GM23338 (cell line): ENCODE data around the gene ABHD15.

Experiments used
- CREB1 ChIP-seq: fragments of 250-450 bp; sonication (Bioruptor Pico); IDR thresholded peaks from 2 replicates; pipeline ENCODE4 v1.5.0; 2020; ENCODE audit warnings: low read depth, mild to moderate bottlenecking, moderate library complexity
- EZH2 ChIP-seq: fragments of 200-600 bp; sonication (generic); IDR thresholded peaks from one replicate; pipeline ENCODE4 v1.8.0; 2017; ENCODE audit warnings: antibody characterized with exemption, mild to moderate bottlenecking, low read depth; ENCODE audit not compliant: unreplicated experiment
- EZH2phosphoT487 ChIP-seq: fragments of 200-600 bp; sonication (generic); IDR thresholded peaks from one replicate; pipeline ENCODE4 v1.8.1; 2018; ENCODE audit warnings: antibody characterized with exemption; ENCODE audit not compliant: unreplicated experiment
- JUNB ChIP-seq: IDR thresholded peaks from one replicate; pipeline ENCODE4 v1.6.1; 2016; ENCODE audit warnings: antibody characterized with exemption; ENCODE audit not compliant: unreplicated experiment
- NANOG ChIP-seq: IDR thresholded peaks from 2 replicates; pipeline ENCODE4 v1.6.1; 2016; ENCODE audit warnings: antibody characterized with exemption, borderline replicate concordance
- POLR2AphosphoS5 ChIP-seq: IDR thresholded peaks from 2 replicates; pipeline ENCODE4 v1.6.1; 2016; ENCODE audit warnings: antibody characterized with exemption, low read depth
- REST ChIP-seq: IDR thresholded peaks from one replicate; pipeline ENCODE4 v1.6.1; 2018; ENCODE audit warnings: antibody characterized with exemption; ENCODE audit not compliant: unreplicated experiment
- STAT1 ChIP-seq: IDR thresholded peaks from one replicate; pipeline ENCODE4 v1.6.1; 2016; ENCODE audit warnings: antibody characterized with exemption; ENCODE audit not compliant: unreplicated experiment
- ZNF114 ChIP-seq: fragments of 250-450 bp; sonication (Bioruptor Pico); IDR thresholded peaks from 2 replicates; pipeline ENCODE4 v1.5.0; 2020; ENCODE audit warnings: mild to moderate bottlenecking, moderate library complexity
- ZNF331 ChIP-seq: fragments of 250-450 bp; sonication (Bioruptor Pico); IDR thresholded peaks from 2 replicates; pipeline ENCODE4 v1.5.0; 2020; ENCODE audit warnings: low read depth, mild to moderate bottlenecking, moderate library complexity
- ZNF462 ChIP-seq: fragments of 250-450 bp; sonication (Bioruptor Pico); IDR thresholded peaks from 2 replicates; pipeline ENCODE4 v1.5.0; 2020; ENCODE audit warnings: mild to moderate bottlenecking, moderate library complexity
- TF ChIP-seq, protein P1 (sequence below), 2 experiments: fragments of 200-600 bp in 1 of 2; sonication (generic) in 1 of 2; conservative IDR thresholded peaks; 2 replicates each; pipeline versions ENCODE4 v1.5.1 to v1.6.1; 2016 to 2017; ENCODE audit warnings: antibody characterized with exemption in 2 of 2, low read depth in 2 of 2, mild to moderate bottlenecking in 2 of 2, moderate library complexity in 1 of 2

DNA sequence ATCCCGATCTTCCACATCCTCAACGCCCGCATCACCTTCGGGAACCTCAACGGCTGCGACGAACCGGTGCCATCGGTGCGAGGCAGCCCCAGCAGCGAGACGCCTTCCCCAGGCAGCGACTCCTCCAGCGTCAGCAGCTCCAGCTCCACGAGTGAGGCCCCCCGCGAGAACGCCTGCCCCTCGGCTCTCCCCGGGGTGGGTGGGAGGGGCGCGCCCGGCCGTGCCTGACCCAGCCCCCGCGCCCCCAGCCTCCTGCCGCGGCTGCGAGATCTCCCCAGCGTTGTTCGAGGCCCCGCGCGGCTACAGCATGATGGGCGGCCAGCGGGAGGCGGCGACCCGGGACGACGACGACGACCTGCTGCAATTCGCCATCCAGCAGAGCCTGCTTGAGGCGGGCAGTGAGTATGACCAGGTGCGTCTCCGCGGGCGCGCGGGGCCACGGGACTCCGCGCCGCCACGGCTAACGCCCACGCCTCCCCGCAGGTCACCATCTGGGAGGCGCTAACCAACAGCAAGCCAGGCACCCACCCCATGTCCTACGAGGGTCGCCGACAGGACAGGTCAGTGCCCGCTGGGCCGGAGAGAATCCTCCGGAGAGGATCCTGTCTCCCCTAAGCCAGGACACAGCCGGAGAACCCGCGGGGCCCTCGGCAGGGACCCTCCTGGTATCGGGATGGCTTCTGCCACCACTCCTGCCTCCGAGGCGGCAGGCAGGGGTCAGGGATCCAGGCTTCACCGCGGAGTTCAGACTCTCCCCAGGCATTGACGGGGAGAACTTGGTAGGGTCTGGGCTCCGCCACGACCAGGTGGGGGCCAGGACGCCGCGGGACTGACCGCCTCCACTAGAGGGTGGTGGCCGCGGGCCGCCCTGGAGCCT, 45.8 kb upstream of the ABHD15 start:
- no peak for TF ChIP-seq POLR2AphosphoS5
- TF ChIP-seq, protein P1, sequence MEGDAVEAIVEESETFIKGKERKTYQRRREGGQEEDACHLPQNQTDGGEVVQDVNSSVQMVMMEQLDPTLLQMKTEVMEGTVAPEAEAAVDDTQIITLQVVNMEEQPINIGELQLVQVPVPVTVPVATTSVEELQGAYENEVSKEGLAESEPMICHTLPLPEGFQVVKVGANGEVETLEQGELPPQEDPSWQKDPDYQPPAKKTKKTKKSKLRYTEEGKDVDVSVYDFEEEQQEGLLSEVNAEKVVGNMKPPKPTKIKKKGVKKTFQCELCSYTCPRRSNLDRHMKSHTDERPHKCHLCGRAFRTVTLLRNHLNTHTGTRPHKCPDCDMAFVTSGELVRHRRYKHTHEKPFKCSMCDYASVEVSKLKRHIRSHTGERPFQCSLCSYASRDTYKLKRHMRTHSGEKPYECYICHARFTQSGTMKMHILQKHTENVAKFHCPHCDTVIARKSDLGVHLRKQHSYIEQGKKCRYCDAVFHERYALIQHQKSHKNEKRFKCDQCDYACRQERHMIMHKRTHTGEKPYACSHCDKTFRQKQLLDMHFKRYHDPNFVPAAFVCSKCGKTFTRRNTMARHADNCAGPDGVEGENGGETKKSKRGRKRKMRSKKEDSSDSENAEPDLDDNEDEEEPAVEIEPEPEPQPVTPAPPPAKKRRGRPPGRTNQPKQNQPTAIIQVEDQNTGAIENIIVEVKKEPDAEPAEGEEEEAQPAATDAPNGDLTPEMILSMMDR (conservative IDR thresholded peaks at IDR 0.05; ENCODE audit: low read depth in 2 of 2) = no peak
- TF ChIP-seq EZH2 = no peak
- no peak for TF ChIP-seq NANOG
- TF ChIP-seq REST = no peak
- no peak for TF ChIP-seq EZH2phosphoT487
- TF ChIP-seq CREB1 (CRISPR knock-in tag) = no peak
- TF ChIP-seq JUNB = no peak
- TF ChIP-seq ZNF331 = no peak
- no peak for TF ChIP-seq ZNF462
- TF ChIP-seq STAT1 = no peak
- TF ChIP-seq ZNF114 = no peak
